Thyroid gland (tissue), 4 donors: ENCODE data around the gene OOSP3.

Source experiments
- CTCF ChIP-seq, 6 experiments: fragments of 200-600 bp in 3 of 6; fragments of 450-650 bp in 3 of 6; sonication (generic) in 3 of 6; IDR thresholded peaks; one replicate each; pipeline ENCODE4 v1.5.1; 2016 to 2019; ENCODE audit warnings: antibody characterized with exemption in 6 of 6, mild to moderate bottlenecking in 2 of 6, inconsistent platforms in 1 of 6, moderate library complexity in 1 of 6
- POLR2A ChIP-seq, 2 donors: fragments of 450-650 bp; IDR thresholded peaks; one replicate each; pipeline ENCODE4 v1.6.1; 2017; ENCODE audit warnings: antibody characterized with exemption in 2 of 2, mild to moderate bottlenecking in 2 of 2, moderate library complexity in 1 of 2

- TF ChIP-seq CTCF (IDR thresholded peaks at IDR 0.05): no peak
- TF ChIP-seq POLR2A (IDR thresholded peaks at IDR 0.05): no peak
Measured at GRCh38 chr11:59872076-59872475, 6.5 kb upstream of the OOSP3 start.
